ENCODE measurements around the gene RABGGTA.

RABGGTA gene

DNA sequence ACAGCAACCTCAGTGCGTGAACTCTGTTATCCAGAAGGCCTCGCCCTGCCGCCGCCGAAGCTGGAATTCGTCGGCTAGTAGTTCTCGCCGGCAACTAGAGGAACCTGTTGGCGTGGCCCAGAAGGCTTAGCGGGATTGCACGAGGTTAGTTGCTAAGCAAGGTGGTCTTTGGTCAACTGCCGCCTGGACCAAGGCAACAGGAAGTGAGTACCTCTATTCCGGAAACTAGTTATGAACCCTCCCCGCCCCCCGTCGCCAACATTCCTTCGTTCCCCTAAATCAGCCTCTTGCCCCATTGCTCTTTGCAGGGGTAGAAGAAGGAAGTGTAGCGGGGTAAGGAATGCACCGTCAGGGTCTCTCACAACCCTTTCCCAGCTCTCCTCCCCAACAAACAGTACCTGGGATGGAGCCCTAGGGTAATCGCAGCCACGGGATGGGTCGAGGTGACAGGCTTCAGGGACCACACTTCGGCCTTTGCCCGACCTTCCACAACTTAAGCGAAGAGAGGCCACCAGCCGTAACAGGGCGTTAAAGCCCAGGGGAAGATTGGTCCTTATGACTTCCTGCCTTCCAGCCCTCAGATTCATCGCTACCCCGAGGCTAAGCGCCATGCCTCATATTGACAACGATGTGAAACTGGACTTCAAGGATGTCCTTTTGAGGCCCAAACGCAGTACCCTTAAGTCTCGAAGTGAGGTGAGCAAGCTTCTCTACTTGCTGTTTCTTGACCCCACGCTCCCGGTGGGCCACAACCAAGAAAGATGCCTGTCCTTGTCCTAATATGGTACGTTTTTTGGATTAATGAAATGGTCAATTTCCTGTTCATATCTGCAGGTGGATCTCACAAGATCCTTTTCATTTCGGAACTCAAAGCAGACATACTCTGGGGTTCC lies 38.5 kb downstream of the RABGGTA start, which contains the start of gene GMPR2:
Gene GMPR2 (plus strand): TSS at position 285 of the 893 bp plus-strand sequence. CDS start 325 bp downstream, at position 610.
- Histone ChIP-seq H3K9ac (ENCODE audit: low read length) (peak within 1 kb of the TSS; percentile 66), H3F3A (ENCODE audit: insufficient read depth, low read length) (no peaks in the 10 kb centered on the region), H3K79me2 (ENCODE audit: low read length) (peaks cover 30% of the 10 kb centered on the region), H3K4me3 (ENCODE audit: low read length) (peak within 1 kb of the TSS; percentile 81), H3K36me3 (replicated peaks; ENCODE audit: insufficient read depth, low read length) (no peaks in the 10 kb centered on the region), H3K27ac (ENCODE audit: low read length) (peak within 1 kb of the TSS; percentile 73; the same call in 1 of the 2 replicates), H4K20me1 (ENCODE audit: insufficient read depth, low read length) (no peaks in the 10 kb centered on the region), H2AFZ (ENCODE audit: low read length) (peak within 1 kb of the TSS; percentile 82), H3K4me2 (ENCODE audit: low read depth, low read length) (peak within 1 kb of the TSS; percentile 81), H3K4me1 (ENCODE audit: low read length) (peaks cover 5% of the 10 kb centered on the region), H3K9me2 (replicated peaks; ENCODE audit: insufficient read depth, low read length) (no peaks in the 10 kb centered on the region), H3K27me3 (replicated peaks; ENCODE audit: insufficient read depth, low read length) (no peaks in the 10 kb centered on the region), H3K9me3 (replicated peaks; ENCODE audit: insufficient read depth, low read length) (no peaks in the 10 kb centered on the region)
- no peak for DNase-seq
- TF ChIP-seq, protein P1, sequence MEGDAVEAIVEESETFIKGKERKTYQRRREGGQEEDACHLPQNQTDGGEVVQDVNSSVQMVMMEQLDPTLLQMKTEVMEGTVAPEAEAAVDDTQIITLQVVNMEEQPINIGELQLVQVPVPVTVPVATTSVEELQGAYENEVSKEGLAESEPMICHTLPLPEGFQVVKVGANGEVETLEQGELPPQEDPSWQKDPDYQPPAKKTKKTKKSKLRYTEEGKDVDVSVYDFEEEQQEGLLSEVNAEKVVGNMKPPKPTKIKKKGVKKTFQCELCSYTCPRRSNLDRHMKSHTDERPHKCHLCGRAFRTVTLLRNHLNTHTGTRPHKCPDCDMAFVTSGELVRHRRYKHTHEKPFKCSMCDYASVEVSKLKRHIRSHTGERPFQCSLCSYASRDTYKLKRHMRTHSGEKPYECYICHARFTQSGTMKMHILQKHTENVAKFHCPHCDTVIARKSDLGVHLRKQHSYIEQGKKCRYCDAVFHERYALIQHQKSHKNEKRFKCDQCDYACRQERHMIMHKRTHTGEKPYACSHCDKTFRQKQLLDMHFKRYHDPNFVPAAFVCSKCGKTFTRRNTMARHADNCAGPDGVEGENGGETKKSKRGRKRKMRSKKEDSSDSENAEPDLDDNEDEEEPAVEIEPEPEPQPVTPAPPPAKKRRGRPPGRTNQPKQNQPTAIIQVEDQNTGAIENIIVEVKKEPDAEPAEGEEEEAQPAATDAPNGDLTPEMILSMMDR (IDR thresholded peaks at IDR 0.05; ENCODE audit: low read length): no peak
- TF ChIP-seq EZH2phosphoT487 (IDR thresholded peaks at IDR 0.05; ENCODE audit: low read length): no peak

DNA sequence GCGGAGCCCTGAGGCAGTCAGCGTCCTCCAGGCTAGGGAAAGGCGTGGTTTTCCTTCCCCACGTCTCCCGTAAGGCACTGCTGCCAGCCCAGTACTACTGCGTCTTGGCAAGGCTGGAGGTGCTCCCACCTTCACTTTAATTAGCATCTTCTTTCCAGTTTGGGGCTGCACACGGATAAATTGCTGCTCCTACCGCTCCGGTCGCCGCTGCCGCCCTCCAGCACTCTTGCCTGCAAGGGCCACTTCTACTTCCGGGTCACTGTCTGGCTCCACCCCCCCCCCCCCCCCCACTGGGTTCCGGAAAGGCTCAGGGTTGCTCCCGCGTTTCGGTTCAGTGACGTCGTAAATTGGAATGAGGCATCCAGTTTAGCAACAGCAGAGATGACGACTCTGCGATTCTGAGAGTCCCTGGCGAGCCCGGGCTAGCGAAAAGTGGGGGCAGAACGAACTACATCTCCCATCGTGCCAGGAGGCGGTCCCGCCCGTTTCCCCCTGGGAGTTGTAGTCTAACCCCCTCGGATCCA lies 39.2 kb downstream of the RABGGTA start, which contains the start of gene NEDD8:
Gene NEDD8 (minus strand): TSS at position 247 of the 524 bp plus-strand sequence. CDS start 100 bp downstream, at position 147.
- DNase-seq: peak; percentile 67
- no peaks in the 10 kb centered on the region for H3K27me3 ChIP-seq (replicated peaks; ENCODE audit: insufficient read depth, low read length)
- peaks cover 30% of the 10 kb centered on the region for H3K79me2 ChIP-seq (ENCODE audit: low read length)

DNA sequence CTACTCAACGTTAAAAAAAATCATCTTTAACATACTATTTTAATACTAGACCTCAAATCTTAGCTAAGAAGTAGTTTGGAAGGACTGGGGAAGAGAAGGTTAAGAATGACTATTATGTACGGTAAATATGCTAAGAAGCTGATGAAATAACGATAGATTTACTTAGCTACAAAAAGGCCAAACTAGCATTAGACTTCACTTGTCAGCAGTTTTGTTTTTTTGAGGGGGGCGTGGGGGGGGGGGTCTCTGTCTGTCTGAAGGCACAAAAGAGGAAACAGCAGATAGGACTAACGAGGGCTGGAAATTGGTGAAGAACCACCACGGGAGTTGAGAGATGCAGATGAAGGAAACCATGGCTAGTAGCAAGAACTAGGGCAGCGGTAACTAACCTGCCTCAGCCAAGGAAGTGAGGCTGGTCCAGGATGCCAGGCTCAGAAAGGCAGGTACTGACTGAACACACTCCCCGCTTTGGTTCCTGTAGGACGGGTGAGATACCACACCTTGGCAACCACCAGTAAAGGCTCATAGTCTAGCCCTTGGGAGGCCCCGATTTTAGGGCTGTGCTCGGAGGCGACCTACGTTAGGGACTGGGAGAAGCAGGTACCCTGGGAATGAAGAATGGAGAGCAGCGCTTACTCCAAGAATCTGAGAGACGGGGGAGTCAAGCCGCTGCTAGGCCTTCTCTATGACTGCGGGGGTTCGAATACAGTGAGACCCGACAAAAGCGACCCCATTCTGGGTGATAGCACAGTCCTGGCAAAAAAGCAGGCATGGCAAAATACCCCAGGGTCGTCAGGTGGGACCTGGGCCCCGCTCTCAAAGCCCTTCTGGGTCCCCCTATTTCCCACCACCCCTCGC lies 39.9 kb downstream of the RABGGTA start:
- no peaks in the 10 kb centered on the region for H3K9me2 ChIP-seq (replicated peaks; ENCODE audit: insufficient read depth, low read length)
- no peaks in the 10 kb centered on the region for H3K27me3 ChIP-seq (replicated peaks; ENCODE audit: insufficient read depth, low read length)
- no peaks in the 10 kb centered on the region for H3F3A ChIP-seq (ENCODE audit: insufficient read depth, low read length)
- H3K4me2 ChIP-seq (ENCODE audit: low read depth, low read length): peak overlapping the region; percentile 74
- peak overlapping the region; percentile 62 for H3K9ac ChIP-seq (ENCODE audit: low read length)
- H2AFZ ChIP-seq (ENCODE audit: low read length): peak overlapping the region; percentile 48
- H3K27ac ChIP-seq (ENCODE audit: low read length): peak overlapping the region; percentile 73; the same call in 1 of the 2 replicates
- peak overlapping the region; percentile 81 for H3K4me3 ChIP-seq (ENCODE audit: low read length)
- TF ChIP-seq EZH2phosphoT487 (IDR thresholded peaks at IDR 0.05; ENCODE audit: low read length): no peak
- TF ChIP-seq EZH2 (optimal IDR thresholded peaks at IDR 0.05; ENCODE audit: low read depth, low read length): no peak
- TF ChIP-seq, protein P1 (IDR thresholded peaks at IDR 0.05; ENCODE audit: low read length): no peak
- DNase-seq: no peak
- H3K9me3 ChIP-seq (replicated peaks; ENCODE audit: insufficient read depth, low read length): no peaks in the 10 kb centered on the region
- peaks cover 5% of the 10 kb centered on the region for H3K4me1 ChIP-seq (ENCODE audit: low read length)
- H3K36me3 ChIP-seq (replicated peaks; ENCODE audit: insufficient read depth, low read length): no peaks in the 10 kb centered on the region
- peaks cover 34% of the 10 kb centered on the region for H3K79me2 ChIP-seq (ENCODE audit: low read length)
- no peaks in the 10 kb centered on the region for H4K20me1 ChIP-seq (ENCODE audit: insufficient read depth, low read length)

More for the DNA sequence above, 39.2 kb downstream of the RABGGTA start, which contains the start of gene NEDD8:
- Histone ChIP-seq H3K36me3 (replicated peaks; ENCODE audit: insufficient read depth, low read length) (no peaks in the 10 kb centered on the region), H4K20me1 (ENCODE audit: insufficient read depth, low read length) (no peaks in the 10 kb centered on the region), H3K9me3 (replicated peaks; ENCODE audit: insufficient read depth, low read length) (no peaks in the 10 kb centered on the region), H3K9me2 (replicated peaks; ENCODE audit: insufficient read depth, low read length) (no peaks in the 10 kb centered on the region), H3K4me2 (ENCODE audit: low read depth, low read length) (peak within 1 kb of the TSS; percentile 81), H3K4me1 (ENCODE audit: low read length) (peaks cover 5% of the 10 kb centered on the region), H3F3A (ENCODE audit: insufficient read depth, low read length) (no peaks in the 10 kb centered on the region), H2AFZ (ENCODE audit: low read length) (peak within 1 kb of the TSS; percentile 82), H3K9ac (ENCODE audit: low read length) (peak within 1 kb of the TSS; percentile 66), H3K27ac (ENCODE audit: low read length) (peak within 1 kb of the TSS; percentile 73; the same call in 1 of the 2 replicates), H3K4me3 (ENCODE audit: low read length) (peak within 1 kb of the TSS; percentile 81)
- no peak for TF ChIP-seq EZH2phosphoT487 (IDR thresholded peaks at IDR 0.05; ENCODE audit: low read length)
- TF ChIP-seq EZH2 (optimal IDR thresholded peaks at IDR 0.05; ENCODE audit: low read depth, low read length): no peak
- TF ChIP-seq, protein P1 (IDR thresholded peaks at IDR 0.05; ENCODE audit: low read length): no peak
